Retinal pigment epithelial cell (primary cell): ENCODE measurements around the gene LAMTOR5.
A peak's percentile ranks its signal among the peaks of the same experiment; 100 is the strongest.

ENCODE experiments used
- DNase-seq: peaks from one replicate; pipeline ENCODE4 v3.0.0-alpha.2; 2010; ENCODE audit warnings: low read depth
- H3K4me3 ChIP-seq: 2 replicates; pipeline ENCODE4 v1.5.1; 2011; ENCODE audit warnings: mild to moderate bottlenecking, low read length, control low read depth, moderate library complexity
- CTCF ChIP-seq: conservative IDR thresholded peaks from 2 replicates; pipeline ENCODE4 v1.5.1; 2011; ENCODE audit warnings: low read depth, low read length, control low read depth, inconsistent platforms

LAMTOR5 gene

GRCh38 chr1:110394493-110394820 is 13.0 kb downstream of the LAMTOR5 start:
- no peak for TF ChIP-seq CTCF
- H3K4me3 ChIP-seq = no peak overlapping the region
- DNase-seq = no peak

GRCh38 chr1:110393691-110394492 is 13.6 kb downstream of the LAMTOR5 start:
- H3K4me3 ChIP-seq = no peak overlapping the region
- DNase-seq = no peak
- no peak for TF ChIP-seq CTCF

- no peak for TF ChIP-seq CTCF
- no peak overlapping the region for H3K4me3 ChIP-seq
- no peak for DNase-seq
Measured at GRCh38 chr1:110393286-110393685, 14.2 kb downstream of the LAMTOR5 start.

GRCh38 chr1:110390692-110391245 is 16.7 kb downstream of the LAMTOR5 start, which contains the start of gene SLC16A4:
TSS of gene SLC16A4 (minus strand) at chr1:110391026. CDS start at chr1:110389323, 1,703 bp downstream.
- peak; percentile 47 for DNase-seq
- TF ChIP-seq CTCF = no peak
- H3K4me3 ChIP-seq = peak within 1 kb of the TSS; percentile 37

- DNase-seq = peak; percentile 52
- TF ChIP-seq CTCF = peak; percentile 12
- H3K4me3 ChIP-seq = peak overlapping the region; percentile 37
Measured at GRCh38 chr1:110390096-110390495, 17.4 kb downstream of the LAMTOR5 start.

GRCh38 chr1:110387048-110387754 is 20.3 kb downstream of the LAMTOR5 start:
- no peak for DNase-seq
- H3K4me3 ChIP-seq = no peak overlapping the region
- no peak for TF ChIP-seq CTCF
